ENCODE measurements around the gene ZBTB20.

Gene ZBTB20

GRCh38 chr3:114427285-114428043 lies 719.6 kb downstream of the ZBTB20 start:
- no peak for FAIRE-seq

GRCh38 chr3:114424337-114424736 lies 722.8 kb downstream of the ZBTB20 start:
- no peak for FAIRE-seq

- no peak for FAIRE-seq
These were observed 725.9 kb downstream of the ZBTB20 start for GRCh38 chr3:114421204-114421603.

GRCh38 chr3:114420072-114420471 lies 727.0 kb downstream of the ZBTB20 start:
- FAIRE-seq, result no peak

- peak; percentile 82 for FAIRE-seq
These were observed 728.2 kb downstream of the ZBTB20 start for GRCh38 chr3:114418724-114419543.

- FAIRE-seq, result no peak
These were observed 729.0 kb downstream of the ZBTB20 start for GRCh38 chr3:114418107-114418506.

GRCh38 chr3:114417675-114418074 lies 729.4 kb downstream of the ZBTB20 start:
- FAIRE-seq, result no peak

GRCh38 chr3:114417265-114417664 lies 729.8 kb downstream of the ZBTB20 start:
- no peak for FAIRE-seq

- FAIRE-seq, result no peak
These were observed 735.0 kb downstream of the ZBTB20 start for GRCh38 chr3:114411811-114412803.

- FAIRE-seq, result peak; percentile 67
These were observed 735.9 kb downstream of the ZBTB20 start for GRCh38 chr3:114411190-114411668.

- no peak for FAIRE-seq
These were observed 738.1 kb downstream of the ZBTB20 start for GRCh38 chr3:114408736-114409670.

- no peak for FAIRE-seq
These were observed 740.2 kb downstream of the ZBTB20 start for GRCh38 chr3:114406922-114407321.

- peak; percentile 79 for FAIRE-seq
These were observed 740.8 kb downstream of the ZBTB20 start for GRCh38 chr3:114406286-114406685.

GRCh38 chr3:114405202-114405990 lies 741.7 kb downstream of the ZBTB20 start:
- no peak for FAIRE-seq

- no peak for FAIRE-seq
These were observed 742.5 kb downstream of the ZBTB20 start for GRCh38 chr3:114404590-114404989.

- no peak for FAIRE-seq
These were observed 744.2 kb downstream of the ZBTB20 start for GRCh38 chr3:114402838-114403237.

GRCh38 chr3:114401346-114401745 lies 745.7 kb downstream of the ZBTB20 start:
- FAIRE-seq, result no peak

- no peak for FAIRE-seq
These were observed 746.7 kb downstream of the ZBTB20 start for GRCh38 chr3:114400371-114400770.

GRCh38 chr3:114394551-114394950 lies 752.5 kb downstream of the ZBTB20 start:
- FAIRE-seq, result no peak

GRCh38 chr3:114393367-114394072 lies 753.6 kb downstream of the ZBTB20 start:
- no peak for FAIRE-seq
